Gastrocnemius medialis (tissue), 4 donors: Measurements from ENCODE around the gene EXOC3L4.
A peak's percentile ranks its signal among the peaks of the same experiment; 100 is the strongest.

Experiments
- CTCF ChIP-seq, 5 experiments: fragments of 450-650 bp in 3 of 5; fragments of 200-600 bp in 2 of 5; sonication (generic) in 2 of 5; IDR thresholded peaks in 4 of 5; conservative IDR thresholded peaks in 1 of 5; 1 replicate in 4 of 5; 2 replicates in 1 of 5; pipeline ENCODE4 v1.5.1; 2016 to 2019; ENCODE audit warnings: antibody characterized with exemption in 5 of 5, mild to moderate bottlenecking in 3 of 5, moderate library complexity in 3 of 5
- POLR2A ChIP-seq, 2 donors: fragments of 450-650 bp; IDR thresholded peaks; one replicate each; pipeline ENCODE4 v1.6.1; 2017; ENCODE audit warnings: antibody characterized with exemption in 2 of 2, mild to moderate bottlenecking in 2 of 2, moderate library complexity in 2 of 2

- peak in 4 of 5 experiments; percentile 39 to 54 (median 43) for TF ChIP-seq CTCF (IDR thresholded peaks at IDR 0.05 in 4 of 5, conservative IDR thresholded peaks at IDR 0.05 in 1 of 5)
- TF ChIP-seq POLR2A (IDR thresholded peaks at IDR 0.05): no peak
Observed at GRCh38 chr14:103126873-103127304, 32.4 kb downstream of the EXOC3L4 start.
